Measurements from ENCODE around the gene CMYA5.
"Not testable (repeated sequence)": the region's sequence is repeated elsewhere in the genome, so short reads cannot be mapped to it uniquely, and the experiment has no call there.

CMYA5 gene

GRCh38 chr5:79750611-79751510 lies 61.2 kb downstream of the CMYA5 start:
- peak in 1 of 14 donors; percentile 1 for DNase-seq

- DNase-seq: no peak
Measured at GRCh38 chr5:79753092-79753491, 63.5 kb downstream of the CMYA5 start.

- DNase-seq: no peak
Measured at GRCh38 chr5:79753877-79754645, 64.4 kb downstream of the CMYA5 start.

GRCh38 chr5:79754865-79755555 lies 65.4 kb downstream of the CMYA5 start:
- DNase-seq: no peak

GRCh38 chr5:79756076-79756475 lies 66.4 kb downstream of the CMYA5 start:
- no peak for DNase-seq

GRCh38 chr5:79759436-79759835 lies 69.8 kb downstream of the CMYA5 start:
- DNase-seq: peak in 1 of 14 donors; percentile 8

- no peak for DNase-seq
Measured at GRCh38 chr5:79759848-79760247, 70.2 kb downstream of the CMYA5 start.

- DNase-seq: no peak
Measured at GRCh38 chr5:79762929-79763328, 73.3 kb downstream of the CMYA5 start.

- DNase-seq: not testable (repeated sequence)
Measured at GRCh38 chr5:79764147-79764546, 74.5 kb downstream of the CMYA5 start.

GRCh38 chr5:79771387-79771786 lies 81.8 kb downstream of the CMYA5 start:
- DNase-seq: peak in 1 of 14 donors; percentile 1

GRCh38 chr5:79772651-79773050 lies 83.0 kb downstream of the CMYA5 start:
- no peak for DNase-seq

GRCh38 chr5:79773612-79774011 lies 84.0 kb downstream of the CMYA5 start:
- no peak for DNase-seq

- no peak for DNase-seq
Measured at GRCh38 chr5:79774171-79774854, 84.7 kb downstream of the CMYA5 start.

GRCh38 chr5:79774855-79775237 lies 85.2 kb downstream of the CMYA5 start:
- DNase-seq: no peak

- not testable (repeated sequence) for DNase-seq
Measured at GRCh38 chr5:79784741-79785140, 95.1 kb downstream of the CMYA5 start.

- no peak for DNase-seq
Measured at GRCh38 chr5:79785983-79786382, 96.3 kb downstream of the CMYA5 start.

GRCh38 chr5:79787448-79787847 lies 97.8 kb downstream of the CMYA5 start:
- DNase-seq: no peak

- no peak for DNase-seq
Measured at GRCh38 chr5:79791843-79792242, 102.2 kb downstream of the CMYA5 start.

- DNase-seq: no peak
Measured at GRCh38 chr5:79792463-79792862, 102.8 kb downstream of the CMYA5 start.

GRCh38 chr5:79793304-79793703 lies 103.7 kb downstream of the CMYA5 start:
- no peak for DNase-seq

GRCh38 chr5:79793722-79794121 lies 104.1 kb downstream of the CMYA5 start:
- DNase-seq: no peak

- no peak for DNase-seq
Measured at GRCh38 chr5:79794347-79794746, 104.7 kb downstream of the CMYA5 start.

Data from C1 segment of cervical spinal cord (tissue), 14 donors.